Mucosa of descending colon (tissue), 3 donors: ENCODE measurements around the gene ALG1. TPM values are rescaled to one million over a fixed set of nuclear protein-coding genes. Genes with fewer than 3 reads are reported as not detected.
A peak's percentile ranks its signal among the peaks of the same experiment; 100 is the strongest.

ENCODE experiments used
- ATAC-seq: fragments of 200-7000 bp; cut with Tn5 transposase; one replicate; pipeline ENCODE4 v1.9.1; 2020; ENCODE audit warnings: mild to moderate bottlenecking, moderate library complexity
- DNase-seq, 3 donors: peaks; one replicate each; pipeline ENCODE4 v3.0.0-alpha.2; 2020
- H3K36me3 ChIP-seq: fragments of 200-600 bp; one replicate; pipeline ENCODE4 v1.8.0; 2021; ENCODE audit warnings: low read depth, mild to moderate bottlenecking
- H3K4me1 ChIP-seq: fragments of 200-600 bp; one replicate; pipeline ENCODE4 v1.8.0; 2021; ENCODE audit warnings: low read depth, mild to moderate bottlenecking
- H3K4me3 ChIP-seq: fragments of 200-600 bp; one replicate; pipeline ENCODE4 v1.8.0; 2021; ENCODE audit warnings: mild to moderate bottlenecking
- H3K9me3 ChIP-seq: fragments of 200-600 bp; one replicate; pipeline ENCODE4 v1.8.0; 2021; ENCODE audit warnings: mild to moderate bottlenecking
- CTCF ChIP-seq: fragments of 200-600 bp; IDR thresholded peaks from one replicate; pipeline ENCODE4 v1.8.0; 2022; ENCODE audit warnings: antibody characterized with exemption, mild to moderate bottlenecking
- intact Hi-C, 2 donors: fragments of 100-400 bp; cut with DNase I in 1 of 2; cut with micrococcal nuclease in 1 of 2; formaldehyde crosslinking; loops; one replicate each; pipeline versions ENCODE4 v1.11.0 to v1.11.1; 2022; cut with DNase I, micrococcal nuclease
- total RNA-seq, 3 donors: library from RNA; stranded (reverse); fragmentation: NEBNext Ultra II Directional in 2 of 3; extraction: Animal tissue kit (Norgen Biotek cat#: 25700) in 2 of 3; gene quantifications; one replicate each; pipeline versions ENCODE4 v1.2.1 to v1.2.4, GENCODE V29; 2021 to 2023
- donor health status: DM: no; HTN: no; CAD: no; lungs with moderate emphysema.
- donor health status: DM: no; HTN: no; CAD: no.
- donor health status: DM: no; HTN: yes; CAD: no.

The ALG1 gene
- total RNA-seq, 3 donors from 2014 or later: 17.7 to 32.2 (median 29.0) TPM

GRCh38 chr16:5060073-5060641, 11.5 kb upstream of the ALG1 start:
- Histone ChIP-seq H3K4me1 (peaks cover 6% of the 10 kb centered on the region), H3K4me3 (no peak overlapping the region), H3K9me3 (no peaks in the 10 kb centered on the region), H3K36me3 (no peaks in the 10 kb centered on the region)
- DNase-seq: no peak
- no peak for ATAC-seq
- intact Hi-C loops: no loop called here
- no peak for TF ChIP-seq CTCF

GRCh38 chr16:5062051-5062450, 9.6 kb upstream of the ALG1 start:
- Histone ChIP-seq H3K4me1 (peaks cover 14% of the 10 kb centered on the region), H3K4me3 (no peak overlapping the region), H3K36me3 (no peaks in the 10 kb centered on the region), H3K9me3 (no peaks in the 10 kb centered on the region)
- no peak for TF ChIP-seq CTCF
- intact Hi-C loops: no loop called here
- no peak for DNase-seq
- no peak for ATAC-seq

GRCh38 chr16:5062790-5063765, 8.6 kb upstream of the ALG1 start:
- no peak for TF ChIP-seq CTCF
- Histone ChIP-seq H3K4me1 (peaks cover 14% of the 10 kb centered on the region), H3K36me3 (no peaks in the 10 kb centered on the region), H3K4me3 (no peak overlapping the region), H3K9me3 (no peaks in the 10 kb centered on the region)
- ATAC-seq (peak; percentile 55), DNase-seq (peak in 1 of 3 donors; percentile 25)
- intact Hi-C loops: no loop called here

GRCh38 chr16:5064915-5065314, 6.7 kb upstream of the ALG1 start:
- H3K4me1 ChIP-seq: peaks cover 14% of the 10 kb centered on the region
- DNase-seq: peak in 2 of 3 donors; percentile 59 to 78
- ATAC-seq: peak; percentile 68
- no peaks in the 10 kb centered on the region for H3K9me3 ChIP-seq
- no peak for TF ChIP-seq CTCF
- H3K36me3 ChIP-seq: no peaks in the 10 kb centered on the region
- intact Hi-C loops: no loop called here
- H3K4me3 ChIP-seq: no peak overlapping the region

GRCh38 chr16:5065326-5065725, 6.3 kb upstream of the ALG1 start:
- ATAC-seq (peak; percentile 53), DNase-seq (no peak)
- intact Hi-C loops: no loop called here
- Histone ChIP-seq H3K4me3 (no peak overlapping the region), H3K9me3 (no peaks in the 10 kb centered on the region), H3K4me1 (peaks cover 14% of the 10 kb centered on the region), H3K36me3 (no peaks in the 10 kb centered on the region)
- TF ChIP-seq CTCF: no peak
